KG1 (cell line): ENCODE measurements around the gene ING5.
"Not testable (repeated sequence)": the region's sequence is repeated elsewhere in the genome, so short reads cannot be mapped to it uniquely, and the experiment has no call there.

Experiments used
- DNase-seq: peaks from one replicate; lab custom pipeline; 2025; lab: John Stamatoyannopoulos, UW

Gene ING5

DNA sequence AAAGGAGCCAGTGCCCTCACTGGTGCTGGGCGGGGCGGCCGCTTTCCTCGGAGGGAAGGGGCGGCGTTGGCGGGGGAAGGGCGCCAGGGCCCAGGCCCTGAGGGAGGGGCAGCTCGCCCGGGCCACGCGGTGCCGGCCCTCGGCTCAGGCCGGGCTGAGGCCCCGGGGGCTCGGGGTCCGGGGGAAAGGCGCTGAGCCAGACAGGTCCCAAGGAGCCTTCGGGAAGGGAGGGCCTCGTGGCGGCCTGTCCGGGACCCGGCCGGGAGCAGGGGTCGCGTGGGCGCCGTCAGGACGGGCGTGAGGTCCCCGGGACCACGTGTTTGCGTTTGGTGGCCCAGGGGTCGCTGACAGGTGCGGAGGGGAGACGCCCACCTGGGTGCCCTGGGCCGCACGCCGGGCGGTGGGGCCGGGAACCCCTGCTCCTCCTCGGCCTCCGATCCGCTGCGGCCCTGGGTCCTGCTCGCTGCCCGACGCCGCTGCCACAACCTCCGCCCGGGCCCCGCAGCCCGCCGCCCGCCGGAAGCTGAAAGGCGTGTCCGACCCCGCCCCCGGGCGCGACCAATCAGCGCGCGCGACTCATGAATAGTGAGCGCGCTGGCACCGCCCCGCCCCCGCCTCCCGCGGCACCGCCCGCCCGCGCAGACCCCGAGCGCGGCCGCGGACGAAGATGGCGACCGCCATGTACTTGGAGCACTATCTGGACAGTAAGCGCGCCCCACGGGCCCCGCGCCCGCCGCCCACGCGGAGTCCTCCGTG, at the start of gene ING5:
Gene ING5, plus strand, starts transcription at position 641 of the 756 bp plus-strand sequence. Its CDS starts 27 bp downstream, at position 668.
- peak; percentile 78 for DNase-seq

DNA sequence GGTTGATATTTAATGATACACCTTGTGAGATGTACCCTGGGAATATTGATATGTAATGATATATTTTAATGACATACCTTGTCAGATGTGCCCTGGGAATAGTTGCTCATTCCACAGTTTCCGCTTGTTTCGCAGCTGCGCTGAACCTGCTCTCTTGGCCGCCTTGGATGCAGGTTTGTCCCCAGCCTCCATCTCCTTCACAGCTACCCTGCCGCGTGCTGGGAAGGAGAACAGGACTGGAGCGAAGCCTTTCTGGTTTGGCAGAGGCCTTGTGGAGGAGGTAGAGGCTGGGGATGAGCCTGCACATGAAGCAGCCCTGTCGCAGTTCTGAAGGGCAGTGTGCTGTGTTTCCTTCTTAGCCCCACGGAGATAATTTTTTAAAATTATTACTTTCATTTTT, 49.7 kb upstream of the ING5 start:
- DNase-seq = no peak

DNA sequence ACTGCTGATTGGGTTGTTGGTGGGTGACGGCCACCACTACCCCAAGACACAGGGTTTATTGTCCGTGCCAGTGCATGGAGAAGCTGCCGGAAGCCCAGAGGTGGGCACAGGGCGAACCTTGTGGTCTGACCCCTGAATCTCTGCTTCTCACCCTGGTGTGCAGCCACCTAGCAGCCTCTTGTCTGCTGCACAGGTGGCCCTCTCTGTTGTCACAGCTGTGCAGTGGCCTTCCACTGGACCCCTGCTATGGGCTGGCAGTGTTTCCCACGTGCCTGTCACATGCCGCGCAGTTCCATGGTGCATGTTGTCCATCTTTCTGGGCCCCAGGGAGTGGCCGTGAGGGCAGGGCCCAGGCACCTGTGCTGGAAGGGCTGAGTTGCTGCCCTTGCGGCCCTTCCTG, 49.1 kb upstream of the ING5 start:
- no peak for DNase-seq

GRCh38 chr2:241653210-241653750, 48.6 kb upstream of the ING5 start:
- DNase-seq = no peak

DNA sequence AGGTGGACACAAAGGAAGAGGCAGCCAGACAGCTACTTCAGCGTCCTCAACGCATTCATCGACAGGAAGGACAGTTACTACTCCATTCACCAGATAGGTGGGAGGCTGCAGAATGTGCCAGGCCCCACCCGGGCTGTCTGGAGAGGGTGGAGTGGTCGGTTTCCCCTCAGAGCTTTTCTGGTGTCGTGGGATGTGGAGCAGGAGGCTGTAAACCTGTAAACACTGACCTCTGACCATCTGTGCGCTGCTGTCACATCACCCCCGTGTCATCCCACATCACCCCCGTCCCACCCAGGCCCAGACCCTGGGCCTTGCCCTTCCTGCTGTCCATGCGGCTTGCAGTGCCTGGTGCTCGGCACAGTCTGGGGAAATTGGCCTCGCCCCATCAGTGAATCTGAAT, 47.3 kb upstream of the ING5 start:
- DNase-seq = no peak

DNA sequence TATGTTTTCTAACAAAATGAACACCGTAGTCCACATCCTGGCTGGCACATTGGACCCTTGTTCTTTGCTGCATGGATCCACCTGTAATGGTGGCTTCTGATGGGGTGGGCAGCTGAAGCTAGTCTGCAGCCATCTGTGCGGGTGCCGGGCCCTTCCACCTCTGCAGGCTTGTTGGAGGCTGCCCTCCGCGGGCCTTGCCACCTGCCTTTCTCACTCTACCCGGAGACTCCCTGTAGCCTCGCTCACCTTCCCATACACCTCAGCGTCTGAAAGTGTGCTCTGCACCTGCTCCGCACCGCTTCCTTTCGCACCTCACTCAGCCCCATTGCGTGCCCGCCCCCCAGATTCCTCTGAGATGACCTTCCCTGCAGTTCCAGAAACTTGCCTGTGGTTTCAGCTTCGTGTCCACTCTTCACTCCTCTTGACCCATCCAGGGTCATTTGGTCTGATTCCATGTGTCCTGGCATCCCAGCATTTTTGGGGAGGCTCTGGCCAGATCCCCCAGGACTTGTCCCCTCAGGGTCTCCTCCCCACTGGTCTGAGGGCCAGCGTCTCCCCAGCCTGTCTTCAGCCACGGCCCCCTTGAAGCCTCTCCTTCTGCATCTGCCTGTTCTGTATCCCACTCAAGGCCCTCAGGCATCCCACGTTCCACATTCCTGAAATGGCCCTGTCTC, 46.2 kb upstream of the ING5 start:
- DNase-seq = no peak

GRCh38 chr2:241656190-241656741, 45.6 kb upstream of the ING5 start:
- no peak for DNase-seq

DNA sequence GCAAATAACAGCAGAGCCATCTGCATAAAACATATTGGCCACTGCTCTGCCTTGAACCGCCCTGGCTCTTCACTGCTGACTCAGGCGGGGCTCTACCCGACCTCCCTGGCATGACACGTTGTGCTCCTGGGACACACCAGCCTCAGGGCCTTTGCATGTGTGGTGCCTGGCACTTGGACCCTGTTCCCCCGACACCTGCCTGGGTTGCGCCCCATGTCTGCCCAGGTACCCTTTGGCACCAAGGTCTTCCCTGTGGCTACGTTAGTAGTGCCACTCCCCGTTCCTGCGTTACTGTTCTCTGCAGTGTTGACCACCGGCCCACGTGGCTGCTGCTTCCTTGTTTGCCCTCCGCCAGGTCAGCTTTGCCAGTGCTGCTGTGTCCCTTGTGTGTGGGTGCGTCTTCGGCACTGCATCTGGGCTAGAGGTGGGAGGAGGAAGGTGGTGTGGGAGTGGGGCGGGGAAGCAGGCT, 44.0 kb upstream of the ING5 start:
- no peak for DNase-seq

- no peak for DNase-seq
Observed at GRCh38 chr2:241658296-241658695, 43.5 kb upstream of the ING5 start.

DNA sequence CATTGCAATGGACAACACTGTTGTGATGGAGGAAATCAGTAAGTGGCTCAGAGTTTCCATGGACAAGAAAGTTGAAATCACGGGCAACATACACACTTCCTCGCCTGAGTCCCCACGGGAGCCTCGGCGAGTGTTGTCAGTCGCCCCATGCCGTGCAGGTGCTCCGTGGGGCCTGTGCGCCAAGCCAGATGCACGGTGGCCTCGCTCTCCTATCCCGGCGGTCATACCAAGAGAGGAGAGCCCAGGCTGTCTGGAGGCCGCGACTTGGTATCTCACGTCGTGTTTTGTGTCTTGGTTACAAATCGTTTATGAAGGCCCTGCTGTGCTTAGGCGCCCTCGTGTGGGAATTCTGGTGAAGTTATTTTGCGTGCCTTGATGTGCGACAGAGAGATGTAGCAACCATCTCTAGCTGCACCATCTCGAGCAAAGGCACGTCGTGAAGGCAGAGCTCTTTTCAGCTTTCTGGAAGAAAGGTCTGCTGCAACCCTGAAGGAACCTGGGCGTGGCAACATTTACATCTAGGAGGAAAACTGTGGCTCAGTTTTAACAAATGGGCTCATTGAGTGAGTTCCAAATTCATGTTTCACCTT, 42.6 kb upstream of the ING5 start:
- peak; percentile 4 for DNase-seq

DNA sequence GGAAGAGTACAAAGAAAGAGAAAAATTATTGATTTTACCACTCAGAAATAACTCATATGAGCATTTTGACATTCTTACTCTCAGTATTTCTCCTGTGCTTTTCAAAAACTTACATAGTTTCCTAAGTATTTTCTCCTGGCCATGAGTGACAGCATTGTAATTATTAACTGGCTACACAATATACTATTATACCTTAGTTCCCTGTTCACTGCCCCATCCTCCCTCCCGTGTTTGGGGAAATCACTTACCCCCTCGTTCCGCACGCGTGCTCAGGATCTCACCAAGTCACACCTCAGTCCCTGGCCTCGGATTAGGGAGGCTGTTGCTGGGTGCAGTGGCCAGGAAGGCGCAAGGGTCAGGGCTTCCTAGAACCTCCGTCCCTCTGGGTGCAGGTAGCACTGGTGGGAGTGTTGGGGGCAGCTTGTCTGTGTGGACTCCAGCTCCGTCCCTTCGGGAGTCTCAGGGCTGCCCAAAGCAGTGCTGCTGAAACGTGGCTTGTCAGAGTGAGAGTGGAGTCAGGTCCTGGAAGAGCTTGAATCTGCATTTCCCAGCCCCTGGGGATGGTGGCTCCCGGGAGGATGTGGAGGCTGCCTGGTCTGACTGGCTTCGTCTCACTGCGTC, 41.1 kb upstream of the ING5 start:
- no peak for DNase-seq

GRCh38 chr2:241662731-241663130, 39.1 kb upstream of the ING5 start:
- DNase-seq = not testable (repeated sequence)

DNA sequence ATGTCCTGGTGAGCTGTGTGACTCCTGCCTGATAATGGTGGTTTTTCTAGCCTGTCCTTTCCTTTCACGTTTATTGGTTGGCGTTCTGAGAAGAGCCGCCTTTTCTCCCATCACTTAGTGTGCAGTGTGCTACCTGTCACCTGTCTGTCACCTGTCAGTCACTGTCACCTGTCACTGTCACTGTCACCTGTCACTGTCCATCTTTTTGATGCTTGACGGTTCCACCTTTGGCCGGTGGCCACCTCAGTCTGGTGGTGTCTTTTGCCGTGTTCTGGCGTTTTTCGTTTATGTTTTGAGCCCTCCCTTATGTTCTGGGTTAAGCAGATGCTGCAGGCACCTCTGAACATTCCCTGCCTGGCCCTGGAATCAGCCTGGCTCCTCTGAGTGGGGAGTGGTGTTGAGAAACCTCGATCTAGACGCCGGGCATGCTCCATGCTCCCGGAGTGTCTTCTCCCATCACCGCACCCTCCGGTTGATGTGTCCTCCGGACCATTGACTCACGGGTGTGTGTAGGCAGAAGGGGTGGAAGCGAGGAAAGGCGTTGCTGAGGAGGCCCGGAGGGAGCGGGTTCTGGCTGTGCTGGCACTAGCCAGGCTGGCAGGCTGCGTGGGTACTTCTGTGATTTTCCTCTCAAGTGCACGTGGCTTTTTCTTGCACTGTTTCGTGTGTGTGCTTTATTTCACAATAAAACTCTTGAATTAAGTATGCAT, 36.0 kb upstream of the ING5 start:
- DNase-seq = no peak

GRCh38 chr2:241666627-241667400, 35.0 kb upstream of the ING5 start:
- no peak for DNase-seq

GRCh38 chr2:241668354-241668753, 33.5 kb upstream of the ING5 start:
- no peak for DNase-seq

- no peak for DNase-seq
Observed at GRCh38 chr2:241668839-241669238, 33.0 kb upstream of the ING5 start.

GRCh38 chr2:241670333-241671110, 31.3 kb upstream of the ING5 start:
- DNase-seq = no peak

- DNase-seq = no peak
Observed at GRCh38 chr2:241671457-241672240, 30.2 kb upstream of the ING5 start.
